Right kidney (tissue), 9 donors: ENCODE data around the gene TCN2.
A peak's percentile ranks its signal among the peaks of the same experiment; 100 is the strongest.
"Not testable (repeated sequence)": the region's sequence is repeated elsewhere in the genome, so short reads cannot be mapped to it uniquely, and the experiment has no call there.

Experiments used
- DNase-seq: peaks from one replicate; pipeline ENCODE4 v3.0.0-alpha.2; 2016
- long read RNA-seq, 8 donors: transcript quantifications; one replicate each; lab custom pipeline, GENCODE V29; 2026

Gene TCN2
- long read RNA-seq, donor 1, transcript TCN2-201 (9 exons, 2,535 nt): major isoform, 11 of 20 reads
- long read RNA-seq, donor 1, partial matches to known transcripts: 7 of 20 reads
- long read RNA-seq, donor 1, other reads (novel, unspliced or antisense): 0 of 20 reads
- long read RNA-seq, donor 2, transcript TCN2-201 (9 exons, 2,535 nt): major isoform, 11 of 25 reads
- long read RNA-seq, donor 2, partial matches to known transcripts: 11 of 25 reads
- long read RNA-seq, donor 2, other reads (novel, unspliced or antisense): 0 of 25 reads
- long read RNA-seq, donor 3, transcript TCN2-201 (9 exons, 2,535 nt): major isoform, 6 of 13 reads
- long read RNA-seq, donor 3, partial matches to known transcripts: 6 of 13 reads
- long read RNA-seq, donor 3, other reads (novel, unspliced or antisense): 0 of 13 reads
- long read RNA-seq, donor 4, transcript TCN2-201 (9 exons, 2,535 nt): major isoform, 8 of 11 reads
- long read RNA-seq, donor 4, partial matches to known transcripts: 0 of 11 reads
- long read RNA-seq, donor 4, other reads (novel, unspliced or antisense): 0 of 11 reads
- long read RNA-seq, donor 5, transcript TCN2-201 (9 exons, 2,535 nt): major isoform, 19 of 31 reads
- long read RNA-seq, donor 5, partial matches to known transcripts: 11 of 31 reads
- long read RNA-seq, donor 5, other reads (novel, unspliced or antisense): 0 of 31 reads
- long read RNA-seq, donor 6, transcript TCN2-201 (9 exons, 2,535 nt): major isoform, 14 of 19 reads
- long read RNA-seq, donor 6, partial matches to known transcripts: 0 of 19 reads
- long read RNA-seq, donor 6, other reads (novel, unspliced or antisense): 0 of 19 reads
- long read RNA-seq, donor 7, transcript TCN2-201 (9 exons, 2,535 nt): major isoform, 21 of 56 reads
- long read RNA-seq, donor 7, partial matches to known transcripts: 30 of 56 reads
- long read RNA-seq, donor 7, other reads (novel, unspliced or antisense): 0 of 56 reads
- long read RNA-seq, donor 8, transcript TCN2-201 (9 exons, 2,535 nt): major isoform, 18 of 25 reads
- long read RNA-seq, donor 8, partial matches to known transcripts: 5 of 25 reads
- long read RNA-seq, donor 8, other reads (novel, unspliced or antisense): 0 of 25 reads

GRCh38 chr22:30606455-30607299, at the start of gene TCN2:
Gene TCN2, plus strand, starts transcription at chr22:30607174. Its CDS starts 158 bp downstream, at chr22:30607332.
- DNase-seq: peak; percentile 85

GRCh38 chr22:30557243-30557642, 49.7 kb upstream of the TCN2 start:
- no peak for DNase-seq

- DNase-seq: no peak
Observed at GRCh38 chr22:30559889-30560288, 47.1 kb upstream of the TCN2 start.

- not testable (repeated sequence) for DNase-seq
Observed at GRCh38 chr22:30560643-30561202, 46.3 kb upstream of the TCN2 start.

GRCh38 chr22:30561402-30562189, 45.4 kb upstream of the TCN2 start:
- DNase-seq: no peak

GRCh38 chr22:30562366-30562765, 44.6 kb upstream of the TCN2 start:
- DNase-seq: no peak

GRCh38 chr22:30564045-30564760, 42.8 kb upstream of the TCN2 start:
- DNase-seq: no peak

- DNase-seq: no peak
Observed at GRCh38 chr22:30564761-30565119, 42.2 kb upstream of the TCN2 start.

GRCh38 chr22:30565341-30565740, 41.6 kb upstream of the TCN2 start:
- DNase-seq: no peak

GRCh38 chr22:30566125-30566524, 40.8 kb upstream of the TCN2 start:
- no peak for DNase-seq

- DNase-seq: not testable (repeated sequence)
Observed at GRCh38 chr22:30567277-30567676, 39.7 kb upstream of the TCN2 start.

GRCh38 chr22:30568137-30568805, 38.7 kb upstream of the TCN2 start:
- DNase-seq: no peak

- no peak for DNase-seq
Observed at GRCh38 chr22:30569674-30570202, 37.2 kb upstream of the TCN2 start.

- DNase-seq: no peak
Observed at GRCh38 chr22:30572210-30572609, 34.8 kb upstream of the TCN2 start.

GRCh38 chr22:30572840-30573593, 34.0 kb upstream of the TCN2 start:
- peak; percentile 45 for DNase-seq

GRCh38 chr22:30573594-30574094, 33.3 kb upstream of the TCN2 start:
- DNase-seq: no peak

GRCh38 chr22:30574095-30574981, 32.6 kb upstream of the TCN2 start, which contains the start of gene GAL3ST1:
Gene GAL3ST1, minus strand, starts transcription at chr22:30574665. Its CDS starts 17,273 bp downstream, at chr22:30557392.
- DNase-seq: peak; percentile 69
